PC-3 (cell line): Measurements from ENCODE around the gene ANGPTL8. TPM values are rescaled to one million over a fixed set of nuclear protein-coding genes. Genes with fewer than 3 reads are reported as not detected.

ENCODE experiments used
- ATAC-seq: fragments of 200-7000 bp; cut with Tn5 transposase; 2 replicates; pipeline ENCODE4 v1.9.1; 2020; ENCODE audit warnings: mild to moderate bottlenecking, moderate library complexity
- BruUV-seq: library from RNA; stranded (reverse); fragments of 400-500 nt; replicated peaks from 2 replicates; lab custom pipeline; 2021; lab: Mats Ljungman, UMichigan
- CTCF ChIA-PET: fragments of 300-600 bp; sonication (Branson Sonifier 250); formaldehyde crosslinking; loops from one replicate; lab custom pipeline; 2022; ENCODE audit warnings: antibody characterized with exemption; lab: Charles Lee
- POLR2A ChIA-PET: fragments of 300-600 bp; sonication (Branson Sonifier 250); formaldehyde crosslinking; loops from one replicate; lab custom pipeline; 2022; ENCODE audit warnings: antibody characterized with exemption; ENCODE audit not compliant: unreplicated experiment; lab: Charles Lee
- DNase-seq: peaks from one replicate; pipeline ENCODE4 v3.0.0-alpha.2; 2015
- H2AFZ ChIP-seq: fragments of 300-600 bp; sonication (generic); 2 replicates; pipeline ENCODE4 v1.6.0; 2016; ENCODE audit warnings: antibody characterized with exemption, low read length
- H3F3A ChIP-seq: fragments of 300-600 bp; sonication (generic); one replicate; pipeline ENCODE4 v1.6.0; 2017; ENCODE audit warnings: antibody characterized with exemption, low read length, control low read depth, mild to moderate bottlenecking; ENCODE audit not compliant: unreplicated experiment
- H3K27ac ChIP-seq: fragments of 300-600 bp; sonication (generic); 2 replicates; pipeline ENCODE4 v1.5.1; 2016; ENCODE audit warnings: mild to moderate bottlenecking, low read length
- H3K27me3 ChIP-seq: fragments of 300-600 bp; sonication (generic); 2 replicates; pipeline ENCODE4 v1.6.1; 2016; ENCODE audit warnings: low read length, mixed read lengths
- H3K36me3 ChIP-seq: fragments of 300-600 bp; sonication (generic); 2 replicates; pipeline ENCODE4 v1.6.1; 2016; ENCODE audit warnings: low read depth, mixed run types, low read length, mixed read lengths
- H3K4me1 ChIP-seq: fragments of 300-600 bp; sonication (generic); 2 replicates; pipeline ENCODE4 v1.5.1; 2016; ENCODE audit warnings: low read length; ENCODE audit not compliant: insufficient read depth
- H3K4me2 ChIP-seq: fragments of 300-600 bp; sonication (generic); 2 replicates; pipeline ENCODE4 v1.6.0; 2016; ENCODE audit warnings: low read length
- H3K4me3 ChIP-seq: fragments of 300-600 bp; sonication (generic); 2 replicates; pipeline ENCODE4 v1.5.1; 2016; ENCODE audit warnings: mild to moderate bottlenecking, low read length, mixed read lengths
- H3K79me2 ChIP-seq: fragments of 300-600 bp; sonication (generic); 2 replicates; pipeline ENCODE4 v1.6.1; 2017; ENCODE audit warnings: low read length, mixed read lengths
- H3K9ac ChIP-seq: fragments of 300-600 bp; sonication (generic); 2 replicates; pipeline ENCODE4 v1.6.0; 2016; ENCODE audit warnings: mild to moderate bottlenecking, low read length
- H3K9me2 ChIP-seq: fragments of 300-600 bp; sonication (generic); replicated peaks from 2 replicates; pipeline ENCODE4 v1.6.1; 2016; ENCODE audit warnings: mixed run types, low read length, mixed read lengths
- H3K9me3 ChIP-seq: fragments of 300-600 bp; sonication (generic); 2 replicates; pipeline ENCODE4 v1.6.1; 2016; ENCODE audit warnings: low read length, mixed read lengths
- H4K20me1 ChIP-seq: fragments of 300-600 bp; sonication (generic); 2 replicates; pipeline ENCODE4 v1.6.1; 2016; ENCODE audit warnings: low read length, mixed read lengths
- CTCF ChIP-seq: fragments of 300-600 bp; sonication (generic); conservative IDR thresholded peaks from 2 replicates; pipeline ENCODE4 v1.5.1; 2017; ENCODE audit warnings: antibody characterized with exemption, low read depth, mild to moderate bottlenecking, low read length
- EZH2 ChIP-seq: fragments of 300-600 bp; sonication (generic); IDR thresholded peaks from one replicate; pipeline ENCODE4 v1.6.1; 2017; ENCODE audit warnings: antibody characterized with exemption, mild to moderate bottlenecking, low read length; ENCODE audit not compliant: unreplicated experiment
- EZH2phosphoT487 ChIP-seq: fragments of 300-600 bp; sonication (generic); IDR thresholded peaks from 2 replicates; pipeline ENCODE4 v1.6.1; 2018; ENCODE audit warnings: mild to moderate bottlenecking, antibody characterized with exemption, low read length, borderline replicate concordance
- intact Hi-C: fragments of 100-400 bp; cut with micrococcal nuclease; formaldehyde crosslinking; loops from 2 replicates; pipeline ENCODE4 v1.9.0; 2023
- total RNA-seq: library from RNA; depleted of rRNA; stranded (reverse); fragments of >200 nt; gene quantifications from 2 replicates; pipeline ENCODE4 v1.2.3, GENCODE V29; 2014

ANGPTL8 gene
- total RNA-seq, 1 experiment from 2014 or later, result not detected

- Histone ChIP-seq H3K4me2 (no peak overlapping the region), H3K9me3 (no peaks in the 10 kb centered on the region), H4K20me1 (no peaks in the 10 kb centered on the region), H3K4me1 (no peaks in the 10 kb centered on the region), H3K36me3 (no peaks in the 10 kb centered on the region; the same call in 1 of the 2 replicates), H3K79me2 (no peaks in the 10 kb centered on the region), H3F3A (no peaks in the 10 kb centered on the region), H3K9ac (no peak overlapping the region), H3K9me2 (no peaks in the 10 kb centered on the region), H3K4me3 (no peak overlapping the region), H2AFZ (no peak overlapping the region), H3K27ac (no peak overlapping the region), H3K27me3 (no peaks in the 10 kb centered on the region)
- POLR2A ChIA-PET, result no interaction called here
- BruUV-seq, result no TSS peak
- TF ChIP-seq EZH2phosphoT487, result no peak
- no peak for TF ChIP-seq EZH2
- TF ChIP-seq CTCF, result no peak
- DNase-seq, result no peak
- ATAC-seq, result no peak
- intact Hi-C loops, result no loop called here
- CTCF ChIA-PET, result no interaction called here
Measured at GRCh38 chr19:11238041-11238440, 1.4 kb upstream of the ANGPTL8 start.

- H3K79me2 ChIP-seq, result no peaks in the 10 kb centered on the region
- BruUV-seq, result no TSS peak
- H3K9ac ChIP-seq, result no peak overlapping the region
- TF ChIP-seq EZH2phosphoT487 (no peak), EZH2 (no peak), CTCF (no peak)
- no peak for DNase-seq
- H3K27me3 ChIP-seq, result no peaks in the 10 kb centered on the region
- ATAC-seq, result no peak
- POLR2A ChIA-PET, result no interaction called here
- CTCF ChIA-PET, result no interaction called here
- no peak overlapping the region for H3K4me2 ChIP-seq
- no peaks in the 10 kb centered on the region for H3F3A ChIP-seq
- intact Hi-C loops, result no loop called here
- no peaks in the 10 kb centered on the region for H3K36me3 ChIP-seq
- H4K20me1 ChIP-seq, result no peaks in the 10 kb centered on the region
- no peak overlapping the region for H3K27ac ChIP-seq
- no peak overlapping the region for H3K4me3 ChIP-seq
- no peak overlapping the region for H2AFZ ChIP-seq
- no peaks in the 10 kb centered on the region for H3K9me2 ChIP-seq
- H3K4me1 ChIP-seq, result no peaks in the 10 kb centered on the region
- H3K9me3 ChIP-seq, result no peaks in the 10 kb centered on the region
Measured at GRCh38 chr19:11238781-11239376, 540 bp upstream of the ANGPTL8 start.

GRCh38 chr19:11240008-11240444 lies 607 bp downstream of the ANGPTL8 start:
- Histone ChIP-seq H3K4me1 (0 out of 2 replicates have a peak, but pooled peaks cover 3% of the 10 kb centered on the region), H3F3A (no peaks in the 10 kb centered on the region), H2AFZ (no peak overlapping the region), H3K27me3 (no peaks in the 10 kb centered on the region), H4K20me1 (no peaks in the 10 kb centered on the region), H3K36me3 (no peaks in the 10 kb centered on the region), H3K4me3 (no peak overlapping the region), H3K27ac (no peak overlapping the region), H3K9ac (no peak overlapping the region), H3K9me3 (no peaks in the 10 kb centered on the region), H3K9me2 (no peaks in the 10 kb centered on the region), H3K4me2 (no peak overlapping the region), H3K79me2 (no peaks in the 10 kb centered on the region)
- DNase-seq (no peak), ATAC-seq (no peak)
- ChIA-PET POLR2A (no interaction called here), CTCF (interaction anchor here (0.6 kb wide), 1 partner anchor 195 kb away, joined by 3 read pairs; the partner anchor contains the start of gene PRKCSH)
- no peak for TF ChIP-seq EZH2
- TF ChIP-seq EZH2phosphoT487, result no peak
- TF ChIP-seq CTCF, result no peak
- intact Hi-C loops, result no loop called here
- no TSS peak for BruUV-seq
